ENCODE measurements around the gene DACH2. TPM values are rescaled to one million over a fixed set of nuclear protein-coding genes. Genes with fewer than 3 reads are reported as not detected.
A peak's percentile ranks its signal among the peaks of the same experiment; 100 is the strongest.

DACH2 gene
- total RNA-seq = not detected

DNA sequence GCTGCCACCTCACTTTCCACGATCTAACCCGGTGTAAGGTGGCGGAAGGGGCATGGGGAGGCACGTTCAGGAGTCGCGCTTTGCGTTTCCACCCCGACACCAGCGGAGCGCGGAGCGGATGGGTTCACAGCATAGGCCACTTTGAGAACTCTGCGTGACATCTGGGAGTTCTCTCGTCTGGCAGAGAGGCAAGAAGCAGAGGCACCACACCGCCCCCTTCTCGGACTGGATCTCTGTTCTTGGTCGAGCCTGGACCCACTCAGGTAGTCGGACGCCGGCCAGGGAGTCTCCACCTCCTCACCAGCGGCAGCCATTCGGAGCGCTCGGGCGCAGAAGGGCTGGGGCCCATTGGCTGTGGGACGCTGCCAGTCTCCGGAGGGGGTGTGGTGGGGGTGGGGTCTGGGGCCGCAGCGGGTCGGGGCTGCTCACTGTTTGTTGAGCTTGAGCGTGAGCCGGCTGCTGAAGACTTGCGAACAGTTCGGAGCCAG lies at the start of gene DACH2:
Gene DACH2, plus strand, starts transcription at position 428 of the 488 bp plus-strand sequence.
- peak; percentile 96 for ATAC-seq (ENCODE audit: low FRiP score)

DNA sequence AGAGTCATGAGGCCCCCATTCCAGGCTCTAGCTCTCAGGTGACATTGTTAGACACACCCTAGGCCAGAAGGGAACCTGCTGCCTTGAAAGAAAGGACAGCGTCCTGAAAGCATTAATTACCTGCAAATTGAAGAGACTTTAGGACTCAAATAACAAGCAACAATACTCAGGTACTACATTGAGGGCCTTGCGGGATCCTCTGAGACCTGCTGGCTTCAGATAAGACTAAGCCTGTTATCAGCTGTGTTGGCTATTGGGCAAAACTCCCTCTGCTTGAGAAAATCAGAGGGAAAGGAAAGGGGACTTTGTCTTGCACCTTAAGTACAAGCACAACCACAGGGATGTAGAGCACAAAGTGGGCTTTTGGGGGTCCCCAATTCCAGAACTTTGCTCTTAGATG lies 45.9 kb upstream of the DACH2 start:
- DNase-seq (ENCODE audit: low spot score) = no peak
- no peak for ATAC-seq (ENCODE audit: low FRiP score)
- no peak for TF ChIP-seq CTCF (IDR thresholded peaks at IDR 0.05)

More for the DNA sequence above, at the start of gene DACH2:
- peak; percentile 38 for DNase-seq (ENCODE audit: low spot score)
- TF ChIP-seq CTCF (IDR thresholded peaks at IDR 0.05) = no peak

DNA sequence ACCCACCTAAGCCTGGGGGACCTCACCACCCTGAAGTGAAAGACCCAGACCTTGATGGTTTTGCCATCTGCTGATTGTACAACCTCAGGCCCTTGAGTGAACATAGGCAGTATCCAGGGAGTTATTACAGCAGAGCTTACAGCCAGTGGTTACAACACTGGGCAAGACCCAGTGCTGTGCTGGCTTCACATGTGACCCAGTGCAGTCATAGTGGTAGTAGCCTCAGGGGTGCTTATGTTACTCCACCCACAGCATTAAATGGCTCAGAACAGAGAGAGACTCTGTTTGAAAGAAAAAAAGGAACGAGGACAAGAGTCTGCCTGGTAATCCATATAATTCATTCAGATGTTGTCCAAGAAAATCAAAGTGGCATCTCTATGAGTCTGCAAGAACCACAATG lies 45.2 kb upstream of the DACH2 start:
- no peak for ATAC-seq (ENCODE audit: low FRiP score)
- no peak for TF ChIP-seq CTCF (IDR thresholded peaks at IDR 0.05)
- DNase-seq (ENCODE audit: low spot score) = no peak

- ATAC-seq (ENCODE audit: low FRiP score) = no peak
- TF ChIP-seq CTCF (IDR thresholded peaks at IDR 0.05) = no peak
- no peak for DNase-seq (ENCODE audit: low spot score)
Observed at GRCh38 chrX:86104526-86104925, 43.7 kb upstream of the DACH2 start.

DNA sequence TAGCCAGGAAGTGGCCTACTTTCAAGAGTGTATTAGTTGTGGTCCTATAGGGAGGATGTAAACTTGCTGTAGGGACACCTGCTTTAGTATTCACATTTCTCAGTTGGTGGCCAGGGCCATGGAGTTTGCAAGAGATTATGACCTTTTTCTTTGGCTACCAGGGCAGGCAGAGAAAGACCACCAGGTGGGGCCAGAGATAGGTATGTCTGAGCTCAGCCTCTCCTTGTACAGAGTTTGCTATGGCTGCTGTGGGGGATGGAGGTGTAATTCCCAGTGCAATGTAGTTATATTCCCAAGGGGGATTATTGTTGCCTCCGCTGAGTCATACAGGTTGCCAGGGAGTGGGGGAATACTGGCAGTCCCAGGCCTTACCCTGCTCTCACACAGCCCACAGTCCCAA lies 26.3 kb upstream of the DACH2 start:
- ATAC-seq (ENCODE audit: low FRiP score) (no peak), DNase-seq (ENCODE audit: low spot score) (no peak)
- no peak for TF ChIP-seq CTCF (IDR thresholded peaks at IDR 0.05)

DNA sequence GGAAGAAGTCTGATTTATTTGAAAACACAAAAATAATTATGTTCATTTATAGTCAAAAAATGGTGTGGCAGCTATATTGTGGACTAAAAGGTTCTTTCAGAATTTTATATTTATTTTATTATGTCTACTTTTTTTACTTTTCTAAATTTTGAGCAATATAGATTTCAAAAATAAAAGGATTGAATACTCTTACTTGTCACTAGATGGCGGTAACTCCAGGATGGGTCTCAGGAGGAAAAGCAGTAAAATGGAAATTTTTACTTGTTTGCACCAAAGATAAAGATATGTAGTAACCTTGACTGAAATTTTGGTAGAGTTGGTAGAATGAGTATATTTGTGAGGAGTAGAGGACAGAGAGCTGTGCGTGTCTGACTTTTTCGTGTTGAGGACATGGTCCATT lies 14.5 kb upstream of the DACH2 start:
- ATAC-seq (ENCODE audit: low FRiP score) (no peak), DNase-seq (ENCODE audit: low spot score) (no peak)
- no peak for TF ChIP-seq CTCF (IDR thresholded peaks at IDR 0.05)

DNA sequence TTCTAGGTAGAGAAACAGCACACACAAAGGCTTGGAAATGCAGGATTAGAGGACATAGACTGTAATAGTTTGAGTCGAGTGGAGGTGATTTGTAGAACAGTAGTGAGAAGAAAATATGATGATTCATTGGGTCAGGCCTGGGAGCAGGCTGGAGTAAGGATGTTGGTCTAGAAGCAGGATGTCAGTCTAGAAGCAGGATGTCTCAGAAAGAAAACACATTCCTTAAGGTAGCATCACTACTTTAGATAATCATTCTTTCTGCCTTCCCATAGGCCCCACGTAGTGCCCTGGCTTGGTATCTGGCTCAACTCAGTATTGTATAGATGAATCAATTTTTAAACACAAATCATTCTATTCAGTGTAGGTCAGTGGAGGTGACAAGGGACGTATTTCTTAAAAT lies 11.2 kb upstream of the DACH2 start:
- no peak for ATAC-seq (ENCODE audit: low FRiP score)
- no peak for TF ChIP-seq CTCF (IDR thresholded peaks at IDR 0.05)
- no peak for DNase-seq (ENCODE audit: low spot score)

Data from omental fat pad (tissue), 4 donors.